Erythroblast (primary cell): ENCODE results near the gene GPC3.

Experiments
- DNase-seq, 2 experiments: peaks; one replicate each; lab custom pipeline; 2025; lab: John Stamatoyannopoulos, UW
- GATA1 ChIP-seq: IDR thresholded peaks from 2 replicates; pipeline ENCODE4 v1.6.1; 2011; ENCODE audit warnings: low read depth, mild to moderate bottlenecking, control low read depth, low read length, moderate library complexity
- POLR2A ChIP-seq: IDR thresholded peaks from 2 replicates; pipeline ENCODE4 v1.6.1; 2011; ENCODE audit warnings: mild to moderate bottlenecking, low read length

Gene GPC3

DNA sequence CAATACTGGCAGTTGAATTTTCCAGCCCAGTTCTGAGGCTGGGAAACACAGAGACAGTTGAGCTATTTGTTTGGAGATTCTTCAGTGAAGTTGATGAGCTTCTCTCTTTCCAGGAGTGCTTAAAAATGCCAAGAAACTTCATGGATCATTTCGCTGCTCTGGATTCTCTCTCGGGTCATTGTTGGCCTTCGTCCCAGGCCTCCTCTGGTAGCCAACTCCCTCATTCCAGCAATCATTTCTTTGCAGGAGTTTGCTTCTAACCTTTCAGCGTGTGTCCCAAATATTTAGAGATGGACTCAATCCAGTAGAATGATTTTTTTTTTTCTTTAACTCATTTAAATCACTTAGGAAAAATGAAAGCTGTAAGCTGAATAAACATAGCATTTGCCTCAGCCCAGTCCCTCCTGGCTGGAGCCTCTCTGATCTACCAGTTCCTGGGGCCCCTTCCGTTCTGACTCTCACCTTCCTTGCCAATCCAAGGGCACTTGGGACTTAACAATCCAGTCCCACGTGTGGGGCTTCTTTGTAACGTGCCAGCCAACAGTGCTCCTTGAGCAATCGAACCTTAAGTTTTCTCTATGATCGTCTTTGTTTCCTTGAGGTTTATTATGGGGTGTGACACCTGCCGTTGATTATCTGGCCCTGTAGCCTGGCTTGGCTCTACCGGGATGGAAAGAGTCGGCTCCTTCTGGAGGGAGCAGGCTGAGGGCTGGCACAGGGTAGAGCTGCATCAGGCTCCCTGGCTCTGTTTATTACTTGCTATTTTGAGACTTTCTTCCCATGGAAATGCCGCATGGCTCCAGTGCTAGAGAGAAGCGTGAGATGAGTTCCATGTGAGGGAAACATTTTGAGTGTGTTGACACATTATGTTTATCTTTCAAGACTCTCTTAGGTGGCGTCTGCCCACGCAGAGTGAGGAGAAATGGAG, 489.7 kb downstream of the GPC3 start:
- no peak for DNase-seq
- TF ChIP-seq POLR2A (no peak), GATA1 (no peak)

DNA sequence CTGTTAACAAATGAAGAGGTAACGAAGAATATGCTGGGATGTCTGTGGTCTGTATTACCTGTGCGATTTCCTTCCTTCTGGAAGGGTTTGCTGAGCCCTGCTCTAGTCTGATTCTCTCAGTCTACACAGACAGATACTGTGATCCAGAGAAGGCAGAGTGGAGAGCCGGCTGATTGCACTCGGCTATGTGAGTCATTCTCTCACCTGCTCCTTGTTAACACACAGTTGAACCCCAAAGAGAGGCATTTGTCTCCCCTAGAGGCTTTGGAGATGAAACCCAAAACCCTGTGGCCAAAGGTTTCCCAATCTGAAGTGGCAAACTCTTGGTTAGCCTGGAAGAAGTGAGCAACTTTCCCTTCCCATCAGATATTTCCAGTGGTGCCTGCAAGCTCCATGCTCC, 492.0 kb downstream of the GPC3 start:
- no peak for DNase-seq

DNA sequence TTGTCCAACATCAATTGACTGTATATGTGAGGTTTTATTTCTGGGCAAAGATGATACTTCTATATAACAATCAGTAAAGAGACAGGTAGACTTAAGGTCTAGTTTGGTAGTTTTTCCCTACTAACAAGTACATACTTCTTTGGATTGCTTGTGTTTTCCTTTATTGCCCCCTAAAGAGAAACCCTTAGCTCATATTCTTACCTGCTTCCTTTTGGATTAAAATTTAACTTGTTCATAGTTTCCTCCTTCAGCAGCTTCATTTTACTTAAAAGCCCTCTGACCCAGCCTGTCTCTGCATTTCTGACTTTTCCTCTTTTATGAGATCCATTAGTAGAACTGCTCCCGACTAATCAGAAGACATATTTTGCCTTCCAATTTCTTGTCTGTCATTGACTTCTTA, 494.4 kb downstream of the GPC3 start:
- DNase-seq: no peak

More for the DNA sequence above, 492.0 kb downstream of the GPC3 start:
- TF ChIP-seq POLR2A (no peak), GATA1 (no peak)

More for the DNA sequence above, 494.4 kb downstream of the GPC3 start:
- TF ChIP-seq POLR2A (no peak), GATA1 (no peak)
